ENCODE results near the gene IGFLR1. TPM values are rescaled to one million over a fixed set of nuclear protein-coding genes. Genes with fewer than 3 reads are reported as not detected.
A peak's percentile ranks its signal among the peaks of the same experiment; 100 is the strongest.

IGFLR1 gene
- polyA plus RNA-seq, 2 of the 4 experiments (the other 2 are of a cell fraction): 6.4 to 14.4 TPM

- TF ChIP-seq SREBF2 (IDR thresholded peaks at IDR 0.05): no peak
- TF ChIP-seq TP53 (CRISPR knock-in tag; IDR thresholded peaks at IDR 0.05): peak; percentile 92
- no peak for TF ChIP-seq TFCP2L1 (CRISPR knock-in tag; IDR thresholded peaks at IDR 0.05)
- TF ChIP-seq HOXB5 (CRISPR knock-in tag; IDR thresholded peaks at IDR 0.05): no peak
- TF ChIP-seq POLR2A (IDR thresholded peaks at IDR 0.05; ENCODE audit: low read length): peak; percentile 88
- TF ChIP-seq HOXB13 (CRISPR knock-in tag; IDR thresholded peaks at IDR 0.05; ENCODE audit: low read depth): no peak
- TF ChIP-seq ATOH8 (CRISPR knock-in tag; IDR thresholded peaks at IDR 0.05; ENCODE audit: low read depth): no peak
- TF ChIP-seq RFX5 (IDR thresholded peaks at IDR 0.05): peak; percentile 36; the same call in 1 of the 2 replicates
- TF ChIP-seq PHF8 (IDR thresholded peaks at IDR 0.05; ENCODE audit: borderline replicate concordance, low read depth): peak; percentile 95
- TF ChIP-seq RARB (CRISPR knock-in tag; IDR thresholded peaks at IDR 0.05): no peak
- peak; percentile 87 for TF ChIP-seq MAX (IDR thresholded peaks at IDR 0.05)
- TF ChIP-seq BHLHE40 (IDR thresholded peaks at IDR 0.05; ENCODE audit: low read depth, low read length): no peak
- peak; percentile 100 for TF ChIP-seq PBX3 (IDR thresholded peaks at IDR 0.05)
- TF ChIP-seq CHD2 (IDR thresholded peaks at IDR 0.05; ENCODE audit: low read length, partially characterized antibody): peak; percentile 98
- TF ChIP-seq EHF (CRISPR knock-in tag; IDR thresholded peaks at IDR 0.05): no peak
Observed at GRCh38 chr19:35748106-35749020, 6.1 kb upstream of the IGFLR1 start, which contains the start of gene LIN37 (continued).

- WGBS (ENCODE audit: missing lambda C conversion rate): 78% methylated on average over 5 of the region's 5 CpGs
- DNase-seq (ENCODE audit: low read depth in 1 of 2, low spot score in 1 of 2) (no peak), FAIRE-seq (no peak), ATAC-seq (no peak)
- H3K4me2 ChIP-seq: peak overlapping the region; percentile 83
- no peak for TF ChIP-seq EHF (CRISPR knock-in tag; IDR thresholded peaks at IDR 0.05)
- no peak for TF ChIP-seq RARB (CRISPR knock-in tag; IDR thresholded peaks at IDR 0.05)
- no peak for TF ChIP-seq MYC (IDR thresholded peaks at IDR 0.05; ENCODE audit: borderline replicate concordance, low read length)
- TF ChIP-seq FOXS1 (CRISPR knock-in tag; IDR thresholded peaks at IDR 0.05): no peak
- TF ChIP-seq TP53 (CRISPR knock-in tag; IDR thresholded peaks at IDR 0.05): no peak
- no peak for TF ChIP-seq E2F6 (IDR thresholded peaks at IDR 0.05; ENCODE audit: borderline replicate concordance, low read depth)
- no peak for TF ChIP-seq ESRRA (IDR thresholded peaks at IDR 0.05; ENCODE audit: borderline replicate concordance, low read length)
- no peak for TF ChIP-seq JUNB (IDR thresholded peaks at IDR 0.05)
- no peak for TF ChIP-seq CBX8 (IDR thresholded peaks at IDR 0.05)
- no peak for TF ChIP-seq CTCF (IDR thresholded peaks at IDR 0.05)
- TF ChIP-seq PBX3 (IDR thresholded peaks at IDR 0.05): no peak
- no peak for TF ChIP-seq ZFP36 (IDR thresholded peaks at IDR 0.05; ENCODE audit: borderline replicate concordance, partially characterized antibody)
- TF ChIP-seq HEYL (CRISPR knock-in tag; IDR thresholded peaks at IDR 0.05): no peak
- TF ChIP-seq PHF8 (IDR thresholded peaks at IDR 0.05; ENCODE audit: borderline replicate concordance, low read depth): no peak
- no peak for TF ChIP-seq ATOH8 (CRISPR knock-in tag; IDR thresholded peaks at IDR 0.05; ENCODE audit: low read depth)
- TF ChIP-seq SMC3 (IDR thresholded peaks at IDR 0.05): no peak
- TF ChIP-seq USF2 (IDR thresholded peaks at IDR 0.05): no peak
- TF ChIP-seq SREBF2 (IDR thresholded peaks at IDR 0.05): no peak
- POLR2A ChIA-PET: no interaction called here
- peaks cover 29% of the 10 kb centered on the region for H3K4me1 ChIP-seq
- H3K27ac ChIP-seq: peak overlapping the region in 1 of 2 experiments; percentile 93; a peak in 3 of 6 replicates
- no peaks in the 10 kb centered on the region for H3K9me3 ChIP-seq
- peak overlapping the region; percentile 79 for H3K4me3 ChIP-seq
- CTCF ChIA-PET: interaction anchor here (0.8 to 3.8 kb wide), 6 partner anchors 9 to 185 kb away, joined by 3 to 29 read pairs (median 8); no protein-coding TSS in a partner anchor
Observed at GRCh38 chr19:35746531-35746930, 4.3 kb upstream of the IGFLR1 start.
